Liver (tissue), 9 donors: ENCODE measurements around the gene CCDC126. TPM values are rescaled to one million over a fixed set of nuclear protein-coding genes. Genes with fewer than 3 reads are reported as not detected.

ENCODE experiments used
- DNase-seq: peaks from one replicate; pipeline ENCODE4 v3.0.0-alpha.2; 2017; ENCODE audit warnings: low spot score
- H3K27ac ChIP-seq, 2 donors: one replicate each; pipeline ENCODE4 v1.7.0; 2013; ENCODE audit warnings: inconsistent platforms in 2 of 2, low read length in 2 of 2, control low read depth in 1 of 2, low read depth in 1 of 2, mild to moderate bottlenecking in 1 of 2
- H3K27me3 ChIP-seq, 4 donors: one replicate each; pipeline versions ENCODE4 v1.6.1 to v1.7.0; 2013; ENCODE audit warnings: low read length in 3 of 4, inconsistent platforms in 1 of 4, mild to moderate bottlenecking in 1 of 4, moderate library complexity in 1 of 4; ENCODE audit not compliant: control insufficient read depth in 4 of 4, insufficient read depth in 4 of 4
- H3K36me3 ChIP-seq, 4 donors: one replicate each; pipeline versions ENCODE4 v1.6.1 to v1.7.0; 2013; ENCODE audit warnings: low read length in 3 of 4, mild to moderate bottlenecking in 3 of 4, low read depth in 1 of 4, moderate library complexity in 1 of 4; ENCODE audit not compliant: control insufficient read depth in 4 of 4, insufficient read depth in 3 of 4
- H3K4me1 ChIP-seq, 4 donors: one replicate each; pipeline versions ENCODE4 v1.6.1 to v1.7.0; 2013; ENCODE audit warnings: low read length in 3 of 4, mild to moderate bottlenecking in 3 of 4, moderate library complexity in 1 of 4; ENCODE audit not compliant: control insufficient read depth in 4 of 4, insufficient read depth in 4 of 4
- H3K4me3 ChIP-seq, 3 donors: one replicate each; pipeline versions ENCODE4 v1.6.1 to v1.7.0; 2013; ENCODE audit warnings: low read length in 3 of 3, control low read depth in 1 of 3, low read depth in 1 of 3, mild to moderate bottlenecking in 1 of 3
- H3K9ac ChIP-seq, 2 donors: one replicate each; pipeline ENCODE4 v1.7.0; 2013; ENCODE audit warnings: low read length in 2 of 2, mild to moderate bottlenecking in 2 of 2, moderate library complexity in 2 of 2, control low read depth in 1 of 2, low read depth in 1 of 2
- H3K9me3 ChIP-seq, 4 donors: one replicate each; pipeline versions ENCODE4 v1.6.1 to v1.7.0; 2013; ENCODE audit warnings: low read length in 3 of 4; ENCODE audit not compliant: control insufficient read depth in 4 of 4
- EGR1 ChIP-seq, 2 donors: IDR thresholded peaks; 2 replicates each; pipeline ENCODE4 v1.6.1; 2016 to 2018; ENCODE audit warnings: antibody characterized with exemption in 2 of 2, low read depth in 2 of 2
- GABPA ChIP-seq, 2 donors: IDR thresholded peaks in 1 of 2; conservative IDR thresholded peaks in 1 of 2; 2 replicates each; pipeline ENCODE4 v1.6.1; 2016; ENCODE audit warnings: antibody characterized with exemption in 2 of 2, mild to moderate bottlenecking in 1 of 2, moderate library complexity in 1 of 2
- HNF4A ChIP-seq, 2 donors: conservative IDR thresholded peaks; 2 replicates each; pipeline ENCODE4 v1.6.1; 2016; ENCODE audit warnings: antibody characterized with exemption in 2 of 2, mild to moderate bottlenecking in 2 of 2
- HNF4G ChIP-seq: IDR thresholded peaks from 2 replicates; pipeline ENCODE4 v1.6.1; 2016; ENCODE audit warnings: antibody characterized with exemption
- MAX ChIP-seq: IDR thresholded peaks from 2 replicates; pipeline ENCODE4 v1.6.1; 2016; ENCODE audit warnings: antibody characterized with exemption
- NR2F2 ChIP-seq: IDR thresholded peaks from 2 replicates; pipeline ENCODE4 v1.6.1; 2016; ENCODE audit warnings: antibody characterized with exemption
- RAD21 ChIP-seq, 2 donors: IDR thresholded peaks; 2 replicates each; pipeline ENCODE4 v1.6.1; 2016; ENCODE audit warnings: antibody characterized with exemption in 2 of 2, mild to moderate bottlenecking in 2 of 2
- REST ChIP-seq: IDR thresholded peaks from 2 replicates; pipeline ENCODE4 v1.6.1; 2016; ENCODE audit warnings: antibody characterized with exemption, mild to moderate bottlenecking
- RXRA ChIP-seq, 2 donors: IDR thresholded peaks; 2 replicates each; pipeline ENCODE4 v1.6.1; 2017 to 2018; ENCODE audit warnings: antibody characterized with exemption in 2 of 2, mild to moderate bottlenecking in 1 of 2
- YY1 ChIP-seq: IDR thresholded peaks from 2 replicates; pipeline ENCODE4 v1.6.1; 2016; ENCODE audit warnings: antibody characterized with exemption, mild to moderate bottlenecking
- WGBS: extraction: QIAGEN DNeasy Blood & Tissue Kit; methylation state at CpG from one replicate; pipeline ENCODE4 v1.1.7; 2013; 5-methylcytosine and 5-hydroxymethylcytosine counted together
- polyA plus RNA-seq, 2 donors: library from polyadenylated mRNA; stranded (reverse) in 1 of 2; unstranded in 1 of 2; fragments of 200-250 nt in 1 of 2; fragments of >200 nt in 1 of 2; fragmentation: Nextera tagmentation in 1 of 2; extraction: Ambion mirVana in 1 of 2; gene quantifications; one replicate each; pipeline versions ENCODE4 v1.2.1 to v1.2.3, GENCODE V29; 2013 to 2015
- total RNA-seq, 2 donors: library from RNA; depleted of rRNA; stranded (reverse); fragments of >200 nt; gene quantifications; one replicate each; pipeline ENCODE4 v1.2.3, GENCODE V29; 2014
- TF ChIP-seq, protein P1 (sequence below): IDR thresholded peaks from 2 replicates; pipeline ENCODE4 v1.6.1; 2016; ENCODE audit warnings: antibody characterized with exemption
- TF ChIP-seq, protein P2 (sequence below): fragments of 150-350 bp; IDR thresholded peaks from 2 replicates; pipeline ENCODE4 v1.5.1; 2017; ENCODE audit warnings: improper control_type of control experiment, low read depth, low read length; ENCODE audit not compliant: missing input control
- donor health status: healthy.
- donor health status: healthy.
- donor health status: healthy.
- donor health status: healthy.
- donor health status: healthy.

Gene CCDC126
- total and polyA plus RNA-seq, 4 donors: 4.8 to 11.3 (median 7.8) TPM

DNA sequence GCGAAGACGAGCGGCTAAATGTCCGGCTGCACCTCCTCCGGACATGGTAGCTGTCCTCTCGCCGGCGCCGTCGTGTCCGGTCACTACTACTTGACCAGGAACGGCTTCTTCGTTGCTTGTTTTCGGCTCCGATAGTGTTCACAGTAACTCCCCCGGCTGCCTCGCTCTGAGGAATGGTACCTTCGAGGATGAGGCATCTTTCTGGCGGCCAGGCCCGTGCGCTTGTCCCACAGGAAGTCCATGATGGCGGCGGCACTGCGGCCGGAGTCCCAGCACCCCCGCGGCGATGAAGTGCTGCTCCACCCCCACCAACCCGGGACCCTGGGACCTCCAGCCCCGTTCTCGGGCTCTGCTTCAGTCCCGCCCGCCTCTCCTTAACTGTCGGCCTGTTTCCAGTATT, 11.0 kb upstream of the CCDC126 start (continued):
- no peak for TF ChIP-seq REST
- no peak for TF ChIP-seq NR2F2
- TF ChIP-seq EGR1 (IDR thresholded peaks at IDR 0.05; ENCODE audit: low read depth in 2 of 2): no peak
- no peak for TF ChIP-seq HNF4A (conservative IDR thresholded peaks at IDR 0.05)

DNA sequence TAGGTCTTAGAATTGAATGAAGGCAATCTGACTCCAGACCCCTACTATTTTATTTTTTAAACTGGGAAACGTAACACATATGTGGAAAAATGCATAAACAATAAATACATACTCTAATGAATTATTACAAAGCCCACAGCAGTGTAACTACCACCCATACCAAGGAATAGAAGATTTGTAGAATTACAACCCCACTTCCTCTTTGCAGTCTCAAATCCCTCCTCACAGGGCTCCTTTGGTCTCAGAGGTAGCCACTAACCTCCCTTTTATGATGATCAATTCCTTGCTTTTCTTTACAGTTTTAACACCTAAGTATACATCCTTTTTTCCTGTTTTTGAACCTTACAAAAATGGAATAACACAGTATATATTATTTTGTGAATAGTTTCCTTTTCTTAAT, 6.7 kb upstream of the CCDC126 start:
- H3K4me1 ChIP-seq: no peaks in the 10 kb centered on the region
- no peaks in the 10 kb centered on the region for H3K36me3 ChIP-seq
- no peak overlapping the region for H3K27ac ChIP-seq
- 85% methylated on average over 1 of the region's 1 CpG for WGBS
- no peaks in the 10 kb centered on the region for H3K9me3 ChIP-seq
- H3K27me3 ChIP-seq: no peaks in the 10 kb centered on the region
- TF ChIP-seq REST: no peak
- no peak for TF ChIP-seq HNF4G
- TF ChIP-seq, protein P1, sequence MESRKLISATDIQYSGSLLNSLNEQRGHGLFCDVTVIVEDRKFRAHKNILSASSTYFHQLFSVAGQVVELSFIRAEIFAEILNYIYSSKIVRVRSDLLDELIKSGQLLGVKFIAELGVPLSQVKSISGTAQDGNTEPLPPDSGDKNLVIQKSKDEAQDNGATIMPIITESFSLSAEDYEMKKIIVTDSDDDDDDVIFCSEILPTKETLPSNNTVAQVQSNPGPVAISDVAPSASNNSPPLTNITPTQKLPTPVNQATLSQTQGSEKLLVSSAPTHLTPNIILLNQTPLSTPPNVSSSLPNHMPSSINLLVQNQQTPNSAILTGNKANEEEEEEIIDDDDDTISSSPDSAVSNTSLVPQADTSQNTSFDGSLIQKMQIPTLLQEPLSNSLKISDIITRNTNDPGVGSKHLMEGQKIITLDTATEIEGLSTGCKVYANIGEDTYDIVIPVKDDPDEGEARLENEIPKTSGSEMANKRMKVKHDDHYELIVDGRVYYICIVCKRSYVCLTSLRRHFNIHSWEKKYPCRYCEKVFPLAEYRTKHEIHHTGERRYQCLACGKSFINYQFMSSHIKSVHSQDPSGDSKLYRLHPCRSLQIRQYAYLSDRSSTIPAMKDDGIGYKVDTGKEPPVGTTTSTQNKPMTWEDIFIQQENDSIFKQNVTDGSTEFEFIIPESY: no peak
- TF ChIP-seq RAD21 (IDR thresholded peaks at IDR 0.05): no peak
- TF ChIP-seq GABPA (IDR thresholded peaks at IDR 0.05 in 1 of 2, conservative IDR thresholded peaks at IDR 0.05 in 1 of 2): no peak
- no peak overlapping the region for H3K4me3 ChIP-seq
- no peak for DNase-seq
- no peak overlapping the region for H3K9ac ChIP-seq

GRCh38 chr7:23593706-23594105, 3.5 kb upstream of the CCDC126 start:
- TF ChIP-seq YY1 (no peak), GABPA (IDR thresholded peaks at IDR 0.05 in 1 of 2, conservative IDR thresholded peaks at IDR 0.05 in 1 of 2) (no peak), EGR1 (IDR thresholded peaks at IDR 0.05; ENCODE audit: low read depth in 2 of 2) (no peak), HNF4G (no peak), RXRA (IDR thresholded peaks at IDR 0.05) (no peak), REST (no peak), MAX (no peak)
- TF ChIP-seq, protein P2, sequence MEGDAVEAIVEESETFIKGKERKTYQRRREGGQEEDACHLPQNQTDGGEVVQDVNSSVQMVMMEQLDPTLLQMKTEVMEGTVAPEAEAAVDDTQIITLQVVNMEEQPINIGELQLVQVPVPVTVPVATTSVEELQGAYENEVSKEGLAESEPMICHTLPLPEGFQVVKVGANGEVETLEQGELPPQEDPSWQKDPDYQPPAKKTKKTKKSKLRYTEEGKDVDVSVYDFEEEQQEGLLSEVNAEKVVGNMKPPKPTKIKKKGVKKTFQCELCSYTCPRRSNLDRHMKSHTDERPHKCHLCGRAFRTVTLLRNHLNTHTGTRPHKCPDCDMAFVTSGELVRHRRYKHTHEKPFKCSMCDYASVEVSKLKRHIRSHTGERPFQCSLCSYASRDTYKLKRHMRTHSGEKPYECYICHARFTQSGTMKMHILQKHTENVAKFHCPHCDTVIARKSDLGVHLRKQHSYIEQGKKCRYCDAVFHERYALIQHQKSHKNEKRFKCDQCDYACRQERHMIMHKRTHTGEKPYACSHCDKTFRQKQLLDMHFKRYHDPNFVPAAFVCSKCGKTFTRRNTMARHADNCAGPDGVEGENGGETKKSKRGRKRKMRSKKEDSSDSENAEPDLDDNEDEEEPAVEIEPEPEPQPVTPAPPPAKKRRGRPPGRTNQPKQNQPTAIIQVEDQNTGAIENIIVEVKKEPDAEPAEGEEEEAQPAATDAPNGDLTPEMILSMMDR: no peak
- 78% methylated on average over 1 of the region's 1 CpG for WGBS
- Histone ChIP-seq H3K9me3 (no peaks in the 10 kb centered on the region), H3K27ac (no peak overlapping the region), H3K27me3 (no peaks in the 10 kb centered on the region), H3K36me3 (no peaks in the 10 kb centered on the region), H3K4me3 (no peak overlapping the region), H3K9ac (no peak overlapping the region), H3K4me1 (peaks cover 2 to 12% (median 8%) of the 10 kb centered on the region in 4 donors)
- no peak for DNase-seq
